Upper lobe of left lung (tissue), 4 donors: ENCODE measurements around the gene IFNGR1.

Experiments used
- CTCF ChIP-seq, 6 experiments: fragments of 450-650 bp in 4 of 6; fragments of 200-600 bp in 2 of 6; sonication (generic) in 2 of 6; IDR thresholded peaks; one replicate each; pipeline ENCODE4 v1.5.1; 2016 to 2019; ENCODE audit warnings: antibody characterized with exemption in 6 of 6
- EP300 ChIP-seq, 4 donors: sonication (generic); formaldehyde crosslinking; IDR thresholded peaks; one replicate each; pipeline ENCODE4 v1.5.1; 2017; ENCODE audit warnings: antibody characterized with exemption in 4 of 4, control low read depth in 2 of 4
- POLR2A ChIP-seq, 4 donors: fragments of 450-650 bp; IDR thresholded peaks; one replicate each; pipeline ENCODE4 v1.5.1; 2016 to 2017; ENCODE audit warnings: antibody characterized with exemption in 4 of 4, mild to moderate bottlenecking in 2 of 4
- POLR2AphosphoS5 ChIP-seq, 2 donors: sonication (generic); formaldehyde crosslinking; IDR thresholded peaks; one replicate each; pipeline ENCODE4 v1.5.1; 2017; ENCODE audit warnings: antibody characterized with exemption in 2 of 2

GRCh38 chr6:137240168-137240567 is 21.0 kb upstream of the IFNGR1 start:
- TF ChIP-seq POLR2A (IDR thresholded peaks at IDR 0.05) (no peak), POLR2AphosphoS5 (IDR thresholded peaks at IDR 0.05) (peak; percentile 59 to 75), CTCF (IDR thresholded peaks at IDR 0.05) (no peak), EP300 (IDR thresholded peaks at IDR 0.05) (peak in 1 of 4 donors; percentile 43)
